Measurements from ENCODE around the gene TMEM63C. TPM values are rescaled to one million over a fixed set of nuclear protein-coding genes. Genes with fewer than 3 reads are reported as not detected.

Gene TMEM63C
- total RNA-seq, 2 experiments from 2014 or later = 3.3 to 3.6 TPM

- TF ChIP-seq CTCF (IDR thresholded peaks at IDR 0.05) = no peak
- H3K36me3 Mint-ChIP-seq (ENCODE audit: low read depth) = no peaks in the 10 kb centered on the region
- H3K4me3 Mint-ChIP-seq = no peak overlapping the region
- peaks cover 2% of the 10 kb centered on the region for H3K9me3 Mint-ChIP-seq
- POLR2A ChIA-PET = no interaction called here
- CTCF ChIA-PET = no interaction called here
- intact Hi-C loops (cut with micrococcal nuclease) = no loop called here
- ATAC-seq = no peak
- H3K27ac Mint-ChIP-seq = no peak overlapping the region
- no peaks in the 10 kb centered on the region for H3K4me1 Mint-ChIP-seq (ENCODE audit: low read depth)
- H3K27me3 Mint-ChIP-seq = peaks cover 30% of the 10 kb centered on the region
- no peak for DNase-seq
Measured at GRCh38 chr14:77270361-77271112, 88.9 kb downstream of the TMEM63C start.

- no peak for ATAC-seq
- H3K4me1 Mint-ChIP-seq (ENCODE audit: low read depth) = no peaks in the 10 kb centered on the region
- peaks cover 2% of the 10 kb centered on the region for H3K9me3 Mint-ChIP-seq
- CTCF ChIA-PET = no interaction called here
- intact Hi-C loops (cut with micrococcal nuclease) = no loop called here
- POLR2A ChIA-PET = no interaction called here
- no peak within 1 kb of the TSS for H3K27ac Mint-ChIP-seq
- TF ChIP-seq CTCF (IDR thresholded peaks at IDR 0.05) = no peak
- H3K4me3 Mint-ChIP-seq = no peak within 1 kb of the TSS
- H3K27me3 Mint-ChIP-seq = peaks cover 30% of the 10 kb centered on the region
- H3K36me3 Mint-ChIP-seq (ENCODE audit: low read depth) = no peaks in the 10 kb centered on the region
- no peak for DNase-seq
Measured at GRCh38 chr14:77271113-77271710, 89.6 kb downstream of the TMEM63C start, which contains the start of gene NGB. NGB (minus strand) TSS chr14:77271206; CDS start chr14:77270937, 269 bp downstream.

GRCh38 chr14:77272261-77272660 is 90.7 kb downstream of the TMEM63C start:
- Mint-ChIP-seq H3K9me3 (peaks cover 2% of the 10 kb centered on the region), H3K4me3 (no peak overlapping the region), H3K27ac (no peak overlapping the region), H3K36me3 (ENCODE audit: low read depth) (no peaks in the 10 kb centered on the region), H3K4me1 (ENCODE audit: low read depth) (no peaks in the 10 kb centered on the region), H3K27me3 (peaks cover 30% of the 10 kb centered on the region)
- ChIA-PET CTCF (interaction anchor here (1.2 kb wide), 1 partner anchor 44 kb away, joined by 4 read pairs; no protein-coding TSS in a partner anchor), POLR2A (no interaction called here)
- ATAC-seq (no peak), DNase-seq (no peak)
- TF ChIP-seq CTCF (IDR thresholded peaks at IDR 0.05) = no peak
- intact Hi-C loops (cut with micrococcal nuclease) = no loop called here

GRCh38 chr14:77273796-77274195 is 92.2 kb downstream of the TMEM63C start:
- TF ChIP-seq CTCF (IDR thresholded peaks at IDR 0.05) = no peak
- no peaks in the 10 kb centered on the region for H3K4me1 Mint-ChIP-seq (ENCODE audit: low read depth)
- ChIA-PET CTCF (no interaction called here), POLR2A (no interaction called here)
- no peak overlapping the region for H3K4me3 Mint-ChIP-seq
- intact Hi-C loops (cut with micrococcal nuclease) = no loop called here
- H3K27ac Mint-ChIP-seq = no peak overlapping the region
- ATAC-seq (no peak), DNase-seq (no peak)
- peaks cover 18% of the 10 kb centered on the region for H3K27me3 Mint-ChIP-seq
- no peaks in the 10 kb centered on the region for H3K9me3 Mint-ChIP-seq
- H3K36me3 Mint-ChIP-seq (ENCODE audit: low read depth) = peaks cover 2% of the 10 kb centered on the region

- Mint-ChIP-seq H3K4me3 (no peak overlapping the region), H3K27me3 (peaks cover 10% of the 10 kb centered on the region), H3K36me3 (ENCODE audit: low read depth) (peaks cover 2% of the 10 kb centered on the region), H3K4me1 (ENCODE audit: low read depth) (no peaks in the 10 kb centered on the region), H3K27ac (no peak overlapping the region), H3K9me3 (no peaks in the 10 kb centered on the region)
- DNase-seq = no peak
- no peak for ATAC-seq
- intact Hi-C loops (cut with micrococcal nuclease) = no loop called here
- TF ChIP-seq CTCF (IDR thresholded peaks at IDR 0.05) = no peak
- CTCF ChIA-PET = interaction anchor here (1.2 kb wide), 1 partner anchor 25 kb away, joined by 3 read pairs; no protein-coding TSS in a partner anchor
- POLR2A ChIA-PET = no interaction called here
Measured at GRCh38 chr14:77275041-77275580, 93.5 kb downstream of the TMEM63C start.

All from activated CD8-positive, alpha-beta T cell treated with anti-CD3 and anti-CD28 coated beads for 36 hours (primary cell).